B cell (primary cell): ENCODE results near the gene IP6K2. TPM values are rescaled to one million over a fixed set of nuclear protein-coding genes. Genes with fewer than 3 reads are reported as not detected.

Source experiments
- polyA plus RNA-seq: library from polyadenylated mRNA; depleted of rRNA; stranded (reverse); fragments of >200 nt; gene quantifications from 2 replicates; pipeline ENCODE4 v1.2.3, GENCODE V29; 2012
- small RNA-seq: library from RNA; depleted of rRNA; stranded (forward); fragments of <200 nt; gene quantifications from one replicate; pipeline ENCODE3, GENCODE V24; 2012; ENCODE audit warnings: low replicate concordance, low read depth; ENCODE audit not compliant: insufficient read length
- total RNA-seq, 2 donors: library from RNA; stranded (reverse); fragments of 120-200 nt in 1 of 2; gene quantifications; 1 replicate in 1 of 2; 2 replicates in 1 of 2; pipeline versions ENCODE4 v1.2.3 to v1.2.4, GENCODE V29; 2013 to 2022

IP6K2 gene
- total and polyA plus RNA-seq, 2 donors (not counting 1 experiment from before 2014, with no cell fraction given), result 132 to 140 TPM

Small RNA genes lying within 50 kb of the gene (small RNA-seq; reads per million reads assigned to genes)
- not detected for gene AC141002.1

Other genes with a start within 250 kb of the IP6K2 start
- 145 and 147 TPM in 2 replicates for gene SHISA5, start 213.0 kb downstream of the IP6K2 start, total RNA-seq
- 133 and 183 TPM in 2 replicates for gene SHISA5, start 213.0 kb downstream of the IP6K2 start, polyA plus RNA-seq
- 3.2 and 3.3 TPM in 2 replicates for gene PFKFB4, start 160.4 kb downstream of the IP6K2 start, total RNA-seq
- 1.3 and 1.7 TPM in 2 replicates for gene PFKFB4, start 160.4 kb downstream of the IP6K2 start, polyA plus RNA-seq
- not detected in 2 replicates for gene UCN2, start 153.4 kb downstream of the IP6K2 start, total RNA-seq
- gene UCN2, start 153.4 kb downstream of the IP6K2 start, polyA plus RNA-seq, result not detected in 2 replicates
- 2.1 and 3.3 TPM in 2 replicates for gene COL7A1, start 121.9 kb downstream of the IP6K2 start, total RNA-seq
- 0.75 and 2.9 TPM in 2 replicates for gene COL7A1, start 121.9 kb downstream of the IP6K2 start, polyA plus RNA-seq
- 98.9 and 99.9 TPM in 2 replicates for gene UQCRC1, start 107.6 kb downstream of the IP6K2 start, total RNA-seq
- 132 and 195 TPM in 2 replicates for gene UQCRC1, start 107.6 kb downstream of the IP6K2 start, polyA plus RNA-seq
- not detected in 2 replicates for gene TMEM89, start 95.5 kb downstream of the IP6K2 start, total RNA-seq
- not detected in 2 replicates for gene TMEM89, start 95.5 kb downstream of the IP6K2 start, polyA plus RNA-seq
- 26.7 and 30.6 TPM in 2 replicates for gene SLC26A6, start 81.8 kb downstream of the IP6K2 start, total RNA-seq
- 22.5 and 24.0 TPM in 2 replicates for gene SLC26A6, start 81.8 kb downstream of the IP6K2 start, polyA plus RNA-seq
- 2.5 and 2.8 TPM in 2 replicates for gene CELSR3, start 54.3 kb downstream of the IP6K2 start, total RNA-seq
- 1.2 and 2.4 TPM in 2 replicates for gene CELSR3, start 54.3 kb downstream of the IP6K2 start, polyA plus RNA-seq
- gene NCKIPSD, start 31.3 kb downstream of the IP6K2 start, total RNA-seq, result 19.1 and 19.7 TPM in 2 replicates
- 14.6 and 24.6 TPM in 2 replicates for gene NCKIPSD, start 31.3 kb downstream of the IP6K2 start, polyA plus RNA-seq
- 25.0 and 27.5 TPM in 2 replicates for gene PRKAR2A, start 130.7 kb upstream of the IP6K2 start, total RNA-seq
- gene PRKAR2A, start 130.7 kb upstream of the IP6K2 start, polyA plus RNA-seq, result 4.3 and 6.0 TPM in 2 replicates
- 11.6 and 12.2 TPM in 2 replicates for gene SLC25A20, start 181.7 kb upstream of the IP6K2 start, total RNA-seq
- 5.7 and 19.9 TPM in 2 replicates for gene SLC25A20, start 181.7 kb upstream of the IP6K2 start, polyA plus RNA-seq
- gene ARIH2, start 201.6 kb upstream of the IP6K2 start, total RNA-seq, result 148 and 162 TPM in 2 replicates
- gene ARIH2, start 201.6 kb upstream of the IP6K2 start, polyA plus RNA-seq, result 114 and 139 TPM in 2 replicates